Breast epithelium (tissue), 4 donors: ENCODE results near the gene MKI67. TPM values are rescaled to one million over a fixed set of nuclear protein-coding genes. Genes with fewer than 3 reads are reported as not detected.

Experiments
- DNase-seq, 2 donors: peaks; one replicate each; pipeline ENCODE4 v3.0.0-alpha.2; 2019; ENCODE audit warnings: low spot score in 2 of 2
- H3K27ac ChIP-seq, 2 donors: fragments of 200-600 bp; sonication (generic) in 1 of 2; one replicate each; pipeline ENCODE4 v1.5.1; 2016 to 2019; ENCODE audit warnings: mild to moderate bottlenecking in 1 of 2
- H3K27me3 ChIP-seq, 2 donors: fragments of 200-600 bp; sonication (generic) in 1 of 2; one replicate each; pipeline versions ENCODE4 v1.5.1 to v1.6.0; 2017 to 2019; ENCODE audit warnings: control low read depth in 1 of 2, mild to moderate bottlenecking in 1 of 2
- H3K36me3 ChIP-seq: fragments of 200-600 bp; one replicate; pipeline ENCODE4 v1.5.1; 2019
- H3K4me1 ChIP-seq, 2 donors: fragments of 200-600 bp; sonication (generic); one replicate each; pipeline ENCODE4 v1.5.1; 2016 to 2019; ENCODE audit warnings: control low read depth in 1 of 2
- H3K4me3 ChIP-seq, 3 donors: fragments of 200-600 bp; sonication (generic); 1 replicate in 2 of 3; 2 replicates in 1 of 3; pipeline ENCODE4 v1.5.1; 2016 to 2019; ENCODE audit warnings: mild to moderate bottlenecking in 3 of 3, moderate library complexity in 2 of 3
- H3K9me3 ChIP-seq, 2 donors: fragments of 200-600 bp; sonication (generic) in 1 of 2; one replicate each; pipeline ENCODE4 v1.5.1; 2016 to 2019; ENCODE audit warnings: control low read depth in 1 of 2
- POLR2A ChIP-seq: fragments of 450-650 bp; IDR thresholded peaks from one replicate; pipeline ENCODE4 v1.6.1; 2016; ENCODE audit warnings: antibody characterized with exemption, mild to moderate bottlenecking, moderate library complexity
- POLR2AphosphoS5 ChIP-seq, 3 donors: sonication (generic); formaldehyde crosslinking; IDR thresholded peaks; one replicate each; pipeline ENCODE4 v1.6.1; 2017; ENCODE audit warnings: antibody characterized with exemption in 3 of 3
- intact Hi-C: fragments of 100-400 bp; cut with DNase I; formaldehyde crosslinking; loops from one replicate; pipeline ENCODE4 v1.15.1; 2023; ENCODE audit warnings: low total_unique reads
- total RNA-seq, 3 donors: library from RNA; depleted of rRNA; stranded (reverse); fragments of >200 nt; gene quantifications; one replicate each; pipeline ENCODE4 v1.1.0, GENCODE V29; 2016
- TF ChIP-seq, protein P1 (sequence below), 3 donors: fragments of 450-650 bp; IDR thresholded peaks; one replicate each; pipeline ENCODE4 v1.5.1; 2016 to 2017; ENCODE audit warnings: antibody characterized with exemption in 3 of 3, mild to moderate bottlenecking in 3 of 3, moderate library complexity in 3 of 3

MKI67 gene
- total RNA-seq, 3 donors from 2014 or later = 0.29 to 6.4 (median 0.33) TPM

DNA sequence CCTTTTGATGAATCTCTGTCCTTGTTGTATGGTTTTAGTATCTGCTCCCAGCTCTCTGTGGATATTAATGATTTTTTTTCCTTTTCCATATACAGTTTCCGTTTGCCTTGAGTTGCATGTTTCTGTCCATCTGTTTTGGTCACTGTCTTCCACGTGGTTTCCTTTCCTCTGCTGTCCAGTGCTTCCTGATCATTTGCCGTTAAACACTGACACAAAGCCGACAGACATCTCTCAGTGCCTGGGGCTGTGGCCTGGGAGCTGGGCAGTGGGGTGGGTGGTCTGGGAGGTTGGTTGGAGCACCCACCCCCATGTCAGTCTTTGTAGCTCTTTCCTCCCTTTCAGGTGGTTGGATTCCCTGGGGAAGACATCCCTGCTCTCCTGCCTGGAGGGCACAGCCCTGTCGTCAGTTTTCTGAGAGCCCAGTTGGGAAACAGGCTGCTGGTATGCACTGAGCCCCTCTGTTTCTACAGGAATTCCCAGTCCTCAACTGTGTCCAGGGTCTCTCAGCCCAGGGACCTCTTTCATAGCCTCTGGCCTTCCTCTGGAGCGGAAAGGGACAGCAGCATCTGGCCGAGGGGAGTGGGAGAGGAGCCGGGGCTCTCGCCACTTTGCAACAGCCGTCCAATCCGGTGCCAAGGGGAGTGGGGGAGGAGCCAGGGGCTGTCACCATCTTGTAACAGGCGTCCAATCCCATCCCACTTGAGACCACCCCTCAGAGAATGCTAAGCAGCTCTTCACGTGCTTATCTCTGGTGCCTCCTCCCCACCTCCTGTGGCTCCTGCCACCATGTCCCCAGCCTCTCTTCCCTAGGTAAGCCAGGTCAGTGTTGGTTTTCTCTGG lies 26.7 kb upstream of the MKI67 start:
- Histone ChIP-seq H3K9me3 (no peaks in the 10 kb centered on the region), H3K36me3 (no peaks in the 10 kb centered on the region), H3K4me3 (no peak overlapping the region), H3K4me1 (no peaks in the 10 kb centered on the region), H3K27ac (no peak overlapping the region), H3K27me3 (no peaks in the 10 kb centered on the region)
- no peak for DNase-seq
- TF ChIP-seq POLR2A (no peak), POLR2AphosphoS5 (IDR thresholded peaks at IDR 0.05) (no peak)
- TF ChIP-seq, protein P1, sequence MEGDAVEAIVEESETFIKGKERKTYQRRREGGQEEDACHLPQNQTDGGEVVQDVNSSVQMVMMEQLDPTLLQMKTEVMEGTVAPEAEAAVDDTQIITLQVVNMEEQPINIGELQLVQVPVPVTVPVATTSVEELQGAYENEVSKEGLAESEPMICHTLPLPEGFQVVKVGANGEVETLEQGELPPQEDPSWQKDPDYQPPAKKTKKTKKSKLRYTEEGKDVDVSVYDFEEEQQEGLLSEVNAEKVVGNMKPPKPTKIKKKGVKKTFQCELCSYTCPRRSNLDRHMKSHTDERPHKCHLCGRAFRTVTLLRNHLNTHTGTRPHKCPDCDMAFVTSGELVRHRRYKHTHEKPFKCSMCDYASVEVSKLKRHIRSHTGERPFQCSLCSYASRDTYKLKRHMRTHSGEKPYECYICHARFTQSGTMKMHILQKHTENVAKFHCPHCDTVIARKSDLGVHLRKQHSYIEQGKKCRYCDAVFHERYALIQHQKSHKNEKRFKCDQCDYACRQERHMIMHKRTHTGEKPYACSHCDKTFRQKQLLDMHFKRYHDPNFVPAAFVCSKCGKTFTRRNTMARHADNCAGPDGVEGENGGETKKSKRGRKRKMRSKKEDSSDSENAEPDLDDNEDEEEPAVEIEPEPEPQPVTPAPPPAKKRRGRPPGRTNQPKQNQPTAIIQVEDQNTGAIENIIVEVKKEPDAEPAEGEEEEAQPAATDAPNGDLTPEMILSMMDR (IDR thresholded peaks at IDR 0.05) = no peak
- intact Hi-C loops = loop anchor here (5.0 kb wide), 1 partner anchor 1701 kb away; no protein-coding TSS in a partner anchor

DNA sequence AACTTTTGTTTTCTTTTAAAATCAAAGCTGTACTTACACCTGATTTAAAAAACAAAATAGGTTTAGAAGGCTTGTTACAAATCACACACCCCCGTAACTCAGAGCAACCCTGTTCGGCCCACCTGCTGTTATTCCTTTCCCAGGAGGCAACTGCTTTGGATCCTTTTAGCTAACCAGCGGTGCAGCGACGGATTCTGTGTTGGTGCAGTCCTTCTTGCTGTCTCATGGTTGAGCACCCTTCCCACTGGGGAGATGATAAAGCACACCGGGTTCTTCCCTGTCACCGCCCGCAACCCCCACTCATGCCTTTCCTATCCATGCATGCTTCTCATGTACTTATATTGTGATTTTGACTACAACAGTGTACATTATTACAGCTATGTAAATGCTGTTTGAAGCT lies 24.8 kb upstream of the MKI67 start:
- no peaks in the 10 kb centered on the region for H3K9me3 ChIP-seq
- no peaks in the 10 kb centered on the region for H3K4me1 ChIP-seq
- H3K27ac ChIP-seq = no peak overlapping the region
- intact Hi-C loops = loop anchor here (5.0 kb wide), 1 partner anchor 1699 kb away; no protein-coding TSS in a partner anchor
- no peak for DNase-seq
- no peak overlapping the region for H3K4me3 ChIP-seq
- no peaks in the 10 kb centered on the region for H3K27me3 ChIP-seq
- no peaks in the 10 kb centered on the region for H3K36me3 ChIP-seq
- TF ChIP-seq, protein P1 (IDR thresholded peaks at IDR 0.05) = no peak

DNA sequence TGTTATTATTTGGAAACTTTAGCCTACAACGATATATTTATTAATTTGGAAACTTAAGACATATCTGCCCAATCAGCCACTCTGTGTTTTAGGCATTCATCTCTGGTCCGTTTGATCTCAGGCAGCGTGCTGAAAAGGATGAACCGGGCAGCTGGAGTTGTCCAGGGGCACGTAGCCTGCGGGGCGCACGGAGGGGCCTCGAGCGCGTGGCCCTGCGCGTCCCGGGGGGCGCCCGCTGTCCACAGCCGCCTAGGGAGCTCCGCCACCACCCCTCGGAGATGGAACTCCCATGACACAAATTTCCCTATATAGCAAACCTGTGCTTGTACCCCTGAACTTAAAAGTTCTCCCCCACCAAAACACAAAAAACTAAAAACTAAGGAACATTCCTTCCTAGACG lies 24.3 kb upstream of the MKI67 start:
- Histone ChIP-seq H3K4me1 (no peaks in the 10 kb centered on the region), H3K27ac (no peak overlapping the region), H3K4me3 (peak overlapping the region; percentile 33 to 61 (median 49)), H3K36me3 (no peaks in the 10 kb centered on the region), H3K27me3 (no peaks in the 10 kb centered on the region), H3K9me3 (no peaks in the 10 kb centered on the region)
- TF ChIP-seq, protein P1 (IDR thresholded peaks at IDR 0.05) = no peak
- TF ChIP-seq POLR2A = no peak
- no peak for DNase-seq
- intact Hi-C loops = loop anchor here (5.0 kb wide), 1 partner anchor 1698 kb away; no protein-coding TSS in a partner anchor

DNA sequence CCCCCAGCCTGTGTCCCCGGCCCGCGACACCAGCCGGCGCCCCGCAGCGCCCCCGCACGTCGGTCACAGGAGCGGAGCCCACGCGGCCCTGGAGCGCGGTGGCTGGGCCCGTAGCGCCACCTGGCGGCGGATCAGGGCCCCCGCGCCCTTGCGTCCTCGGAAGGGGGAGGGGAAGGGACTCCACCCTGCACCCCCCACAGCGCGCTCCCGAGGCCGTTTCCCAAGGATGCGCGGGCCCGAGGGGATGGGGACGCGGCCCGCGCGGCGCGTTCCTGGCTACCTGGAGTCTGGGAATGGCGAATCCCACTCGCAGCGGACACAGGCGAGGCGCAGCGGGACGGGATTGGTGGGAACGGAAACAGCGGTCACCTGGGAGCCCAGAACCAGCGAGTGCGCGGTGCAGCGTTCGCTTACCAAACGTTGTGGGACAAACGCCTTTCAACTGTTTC lies 23.8 kb upstream of the MKI67 start:
- TF ChIP-seq POLR2A = no peak
- TF ChIP-seq, protein P1 (IDR thresholded peaks at IDR 0.05) = peak; percentile 52 to 75 (median 58)
- no peaks in the 10 kb centered on the region for H3K9me3 ChIP-seq
- peak overlapping the region; percentile 33 to 61 (median 49) for H3K4me3 ChIP-seq
- intact Hi-C loops = loop anchor here (5.0 kb wide), 1 partner anchor 1698 kb away; no protein-coding TSS in a partner anchor
- no peaks in the 10 kb centered on the region for H3K27me3 ChIP-seq
- DNase-seq = no peak
- no peak overlapping the region for H3K27ac ChIP-seq
- no peaks in the 10 kb centered on the region for H3K4me1 ChIP-seq
- H3K36me3 ChIP-seq = no peaks in the 10 kb centered on the region

DNA sequence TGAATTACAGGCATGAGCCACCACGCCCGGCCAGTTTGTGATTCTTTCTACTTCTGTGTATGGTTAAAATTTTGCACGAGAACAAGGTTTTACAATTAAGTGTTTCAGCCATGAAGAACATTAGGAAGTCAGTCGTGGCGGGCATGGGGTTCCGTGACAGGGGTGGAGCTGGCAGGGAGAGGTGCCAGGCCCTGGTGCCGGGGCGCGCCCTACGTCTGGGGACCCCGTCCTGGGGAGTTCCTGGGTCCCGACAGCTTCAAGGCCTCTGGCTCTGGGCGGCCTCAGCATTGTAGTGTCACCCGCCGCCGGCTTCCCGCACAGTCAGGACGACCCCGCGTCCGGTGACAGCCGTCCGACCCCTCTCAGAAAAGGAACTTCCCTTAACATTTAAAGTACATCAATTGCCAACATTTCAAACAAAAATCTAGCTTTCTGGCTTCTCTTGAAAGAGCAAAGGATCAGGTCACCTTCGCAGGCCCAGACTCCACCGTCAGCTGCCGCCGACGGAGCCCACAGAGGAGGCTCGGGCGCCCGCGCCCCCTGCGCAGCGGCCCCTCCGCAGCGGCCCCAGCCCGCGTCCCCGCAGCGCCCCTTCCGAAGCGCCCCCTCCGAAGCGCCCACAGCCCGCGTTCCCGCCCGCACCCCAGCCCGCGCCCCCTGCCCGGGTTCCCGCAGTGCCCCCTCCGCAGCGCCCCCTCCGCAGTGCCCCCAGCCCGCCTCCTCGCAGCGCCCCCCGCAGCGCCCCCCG lies 23.2 kb upstream of the MKI67 start:
- Histone ChIP-seq H3K9me3 (no peaks in the 10 kb centered on the region), H3K4me1 (no peaks in the 10 kb centered on the region), H3K36me3 (no peaks in the 10 kb centered on the region), H3K4me3 (peak overlapping the region in 2 of 3 donors; percentile 49 to 61), H3K27ac (no peak overlapping the region), H3K27me3 (no peaks in the 10 kb centered on the region)
- intact Hi-C loops = loop anchor here (5.0 kb wide), 1 partner anchor 1697 kb away; no protein-coding TSS in a partner anchor
- no peak for DNase-seq
- TF ChIP-seq, protein P1 (IDR thresholded peaks at IDR 0.05) = no peak
- TF ChIP-seq POLR2AphosphoS5 (IDR thresholded peaks at IDR 0.05) (no peak), POLR2A (no peak)
